HG03520 (cell line): ENCODE results near the gene RAB34.

Experiments
- ATAC-seq: cut with Tn5 transposase; IDR thresholded peaks from one replicate; pipeline ENCODE4 v1.9.1; 2021; ENCODE audit warnings: mild to moderate bottlenecking, moderate library complexity; ENCODE audit not compliant: unreplicated experiment

Gene RAB34, protein sequence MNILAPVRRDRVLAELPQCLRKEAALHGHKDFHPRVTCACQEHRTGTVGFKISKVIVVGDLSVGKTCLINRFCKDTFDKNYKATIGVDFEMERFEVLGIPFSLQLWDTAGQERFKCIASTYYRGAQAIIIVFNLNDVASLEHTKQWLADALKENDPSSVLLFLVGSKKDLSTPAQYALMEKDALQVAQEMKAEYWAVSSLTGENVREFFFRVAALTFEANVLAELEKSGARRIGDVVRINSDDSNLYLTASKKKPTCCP

DNA sequence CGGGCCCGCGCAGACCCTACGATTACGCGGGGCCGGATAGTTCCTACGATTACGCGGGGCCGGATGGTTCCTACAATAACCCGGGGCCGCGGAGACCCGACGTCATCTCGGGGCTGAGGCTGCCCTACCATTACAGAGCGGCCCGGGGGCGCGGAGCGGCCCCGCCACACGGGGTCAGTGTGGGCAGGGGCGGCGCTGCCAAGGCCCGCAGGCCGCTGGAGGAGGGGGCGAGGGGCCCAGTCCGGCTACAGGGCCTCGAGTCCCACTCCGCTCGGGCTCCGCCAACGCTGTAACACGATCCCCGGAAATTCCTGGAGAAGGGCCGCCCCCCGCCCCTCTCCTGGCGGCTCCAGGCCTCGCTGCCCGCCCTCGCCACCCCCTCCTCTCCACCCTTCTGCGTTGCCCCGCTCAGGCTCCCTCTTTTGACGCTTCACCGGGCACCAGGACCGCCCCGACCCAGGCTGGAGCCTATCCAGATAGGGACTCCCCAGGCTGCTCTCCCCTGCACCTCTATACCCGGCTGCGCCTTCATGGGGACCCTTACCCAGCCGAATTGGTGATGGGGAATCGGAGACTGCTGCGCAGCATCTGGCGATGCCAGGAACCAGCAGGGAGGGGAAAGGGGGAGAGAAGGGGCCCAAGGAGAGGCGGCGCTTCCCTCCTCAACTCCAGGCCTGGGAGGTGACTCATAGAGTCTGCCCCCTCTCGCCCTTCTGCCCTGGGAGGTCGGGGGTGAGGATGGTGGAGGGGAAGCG is at the start of gene RAB34:
RAB34 (minus strand) TSS at position 291 of the 755 bp plus-strand sequence. CDS start 602 bp downstream, outside the sequence.
- no peak for ATAC-seq

DNA sequence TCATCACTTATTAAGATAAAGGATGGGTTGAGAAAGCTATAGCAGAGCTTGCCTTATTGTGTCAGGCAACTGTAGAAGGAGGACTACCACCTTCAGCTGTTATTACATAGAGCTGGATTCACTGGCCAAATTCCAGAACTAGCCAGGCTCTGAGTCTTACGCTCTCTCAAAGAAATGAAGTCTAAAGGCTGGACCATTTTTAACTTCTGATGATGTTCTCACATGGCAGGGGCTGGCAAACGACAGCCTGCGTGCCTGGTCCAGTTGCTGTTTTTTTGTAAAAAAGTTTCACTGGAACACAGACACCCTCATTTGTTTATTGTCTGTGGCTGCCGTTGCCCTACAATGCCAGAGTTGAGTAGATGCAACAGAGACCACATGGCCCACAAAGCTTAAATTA is 47.4 kb upstream of the RAB34 start:
- ATAC-seq, result no peak

DNA sequence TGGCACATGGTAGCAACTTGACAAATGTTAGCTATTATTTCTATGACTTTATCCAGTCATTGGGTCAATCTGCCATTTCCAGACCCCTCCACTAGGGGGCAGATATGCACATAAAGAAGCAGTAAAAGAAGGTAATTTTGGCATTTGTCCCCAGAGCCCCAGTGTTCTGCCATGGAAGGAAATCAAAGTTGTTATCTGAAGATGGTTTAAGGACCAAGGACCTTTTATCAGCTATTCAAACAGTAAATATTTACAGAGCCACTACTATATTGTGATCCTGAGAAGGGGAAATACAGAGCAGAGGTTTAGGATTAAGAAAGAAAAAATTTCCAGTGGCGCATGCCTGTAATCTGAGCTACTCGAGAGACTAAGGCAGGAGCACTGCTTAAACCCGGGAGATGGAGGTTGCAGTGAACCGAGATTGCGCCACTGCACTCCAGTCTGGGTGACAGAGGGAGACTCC is 46.2 kb upstream of the RAB34 start:
- no peak for ATAC-seq

DNA sequence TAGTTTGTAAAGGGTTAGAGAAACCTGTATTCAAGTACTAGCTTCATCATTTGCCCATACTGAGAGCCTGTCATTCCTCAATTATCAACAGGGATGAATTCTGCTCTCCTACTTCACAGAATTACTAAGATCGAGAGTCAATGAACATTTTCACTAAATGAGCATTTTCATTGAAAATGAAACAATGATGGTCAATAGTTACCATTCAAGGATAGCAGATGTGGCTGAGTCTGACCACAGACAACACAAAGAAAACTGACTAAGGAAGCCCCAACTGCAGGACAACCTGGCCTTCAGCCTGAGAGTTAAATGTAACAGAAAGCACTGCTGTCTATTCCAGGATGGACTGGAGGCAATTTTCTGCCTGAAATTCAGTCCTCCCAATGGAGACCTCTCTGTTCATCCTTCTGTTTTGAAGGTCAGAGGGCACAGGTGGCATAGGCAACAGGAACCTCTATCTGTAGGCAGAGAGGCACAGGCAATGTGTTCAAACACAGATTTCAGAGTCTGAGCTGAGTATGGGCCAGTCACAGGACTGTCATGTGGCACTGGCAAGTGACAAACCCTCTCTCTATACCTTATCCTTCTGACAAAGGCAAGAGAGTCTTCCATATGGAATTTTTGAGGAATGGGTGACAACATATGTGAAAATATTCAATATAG is 45.6 kb upstream of the RAB34 start:
- ATAC-seq, result no peak

DNA sequence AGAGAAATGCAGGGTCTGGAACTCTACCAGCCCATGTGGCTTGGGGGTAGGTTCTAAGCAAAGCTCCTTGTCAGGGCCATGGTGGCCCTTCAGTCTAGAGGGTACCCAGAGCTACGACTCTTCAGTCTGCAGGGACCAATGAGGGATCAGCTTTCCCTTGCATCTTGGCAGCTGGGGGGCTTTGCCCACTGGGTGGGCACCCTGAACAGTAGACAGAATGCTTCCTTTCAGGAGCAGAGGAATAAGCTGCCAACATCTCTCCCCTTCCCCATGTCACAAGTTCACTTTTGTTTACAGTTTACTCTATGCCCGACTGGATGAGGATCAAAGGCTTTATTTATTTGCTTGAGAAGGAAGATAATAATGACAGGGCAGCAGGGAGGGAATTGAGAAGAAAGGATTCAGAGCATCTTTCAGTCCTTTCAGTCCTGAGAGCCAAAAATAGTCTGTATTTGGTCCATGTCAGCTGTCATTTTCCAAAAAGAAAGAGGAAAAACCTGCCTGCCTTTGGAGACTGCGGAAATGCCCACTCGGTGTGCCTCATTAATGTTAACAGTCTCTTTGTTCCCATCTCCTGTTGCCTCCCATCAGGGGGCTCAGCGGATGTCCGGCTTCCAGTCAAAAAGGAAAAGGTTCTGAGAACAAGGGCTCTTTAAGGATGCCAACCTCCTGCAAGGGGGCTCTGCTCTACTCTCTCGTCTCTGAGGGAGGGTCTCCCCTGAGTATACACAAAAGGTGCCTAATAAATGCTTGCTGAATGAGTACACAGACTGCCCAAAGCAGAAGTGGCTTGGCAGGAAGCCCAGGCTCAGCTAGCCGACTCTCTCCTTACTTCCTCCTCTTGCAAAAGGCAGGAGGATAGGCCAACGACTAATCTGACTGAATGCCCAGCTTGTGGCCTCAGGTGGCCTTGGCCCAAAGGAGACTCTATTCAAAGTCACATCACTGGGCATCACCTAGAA is 43.2 kb upstream of the RAB34 start:
- ATAC-seq, result no peak

DNA sequence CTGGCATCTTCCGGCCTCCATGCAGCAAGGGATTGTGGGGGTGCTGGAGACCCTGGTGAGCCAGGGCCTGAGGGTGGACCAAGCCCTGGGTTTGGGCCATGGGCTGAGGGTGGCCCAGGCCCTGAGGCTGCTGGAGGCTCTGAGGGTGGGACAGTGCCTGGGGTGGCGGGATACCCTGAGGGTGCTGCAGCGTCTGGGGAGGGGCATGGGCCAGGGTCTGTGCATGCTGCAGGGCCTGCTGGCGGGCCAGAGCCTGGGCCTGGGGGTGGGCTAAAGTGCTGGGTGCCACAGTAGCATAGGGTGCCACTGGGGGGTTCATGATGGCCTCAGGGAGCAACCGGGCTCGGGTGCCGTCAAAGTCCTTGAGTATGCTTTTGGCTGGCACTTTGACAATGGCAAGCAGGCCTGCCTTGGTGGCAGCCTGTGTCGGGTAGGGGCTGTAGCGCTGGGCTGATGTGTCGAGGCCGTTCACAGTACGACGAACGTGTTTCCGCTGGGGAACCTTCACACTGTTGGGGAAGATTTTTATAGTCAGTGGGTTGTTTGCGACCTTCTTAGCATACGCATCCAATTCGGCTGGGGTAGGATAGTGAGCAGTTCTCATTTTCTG is 41.7 kb upstream of the RAB34 start:
- no peak for ATAC-seq

DNA sequence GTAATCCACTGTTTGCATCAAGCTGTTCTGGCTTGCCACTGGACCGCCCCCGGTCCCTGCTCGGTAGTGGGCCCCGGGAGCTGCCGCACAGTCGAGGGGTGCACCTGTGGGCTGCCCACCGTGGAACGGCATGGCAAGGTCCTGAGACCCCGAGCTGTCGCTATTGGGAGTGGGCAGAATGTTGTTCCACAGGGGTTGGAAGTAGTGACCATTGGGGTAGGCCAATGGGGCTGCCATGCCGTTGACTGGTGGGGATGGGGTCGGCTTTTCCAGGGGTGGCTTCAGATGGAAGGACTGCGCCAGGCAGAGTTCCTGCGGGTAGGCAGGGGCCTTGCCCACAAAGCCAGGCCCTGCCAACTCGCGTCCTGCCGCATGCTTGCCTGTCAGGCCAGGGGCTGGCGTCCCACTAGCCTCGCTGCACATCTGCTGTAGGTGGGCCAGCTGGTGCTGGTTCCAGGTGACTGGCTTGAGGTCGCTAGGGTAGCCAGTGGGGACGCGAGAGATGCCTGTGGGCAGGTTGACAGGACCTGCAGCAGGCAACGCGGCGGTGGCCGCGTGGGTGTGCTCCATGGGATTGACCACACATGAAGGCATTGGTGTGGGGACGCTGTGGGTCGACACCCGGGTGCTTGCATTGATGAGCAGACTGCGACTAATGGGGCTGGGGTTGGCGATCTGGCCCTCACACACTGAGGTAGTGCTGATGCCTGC is 40.9 kb upstream of the RAB34 start:
- ATAC-seq, result no peak

DNA sequence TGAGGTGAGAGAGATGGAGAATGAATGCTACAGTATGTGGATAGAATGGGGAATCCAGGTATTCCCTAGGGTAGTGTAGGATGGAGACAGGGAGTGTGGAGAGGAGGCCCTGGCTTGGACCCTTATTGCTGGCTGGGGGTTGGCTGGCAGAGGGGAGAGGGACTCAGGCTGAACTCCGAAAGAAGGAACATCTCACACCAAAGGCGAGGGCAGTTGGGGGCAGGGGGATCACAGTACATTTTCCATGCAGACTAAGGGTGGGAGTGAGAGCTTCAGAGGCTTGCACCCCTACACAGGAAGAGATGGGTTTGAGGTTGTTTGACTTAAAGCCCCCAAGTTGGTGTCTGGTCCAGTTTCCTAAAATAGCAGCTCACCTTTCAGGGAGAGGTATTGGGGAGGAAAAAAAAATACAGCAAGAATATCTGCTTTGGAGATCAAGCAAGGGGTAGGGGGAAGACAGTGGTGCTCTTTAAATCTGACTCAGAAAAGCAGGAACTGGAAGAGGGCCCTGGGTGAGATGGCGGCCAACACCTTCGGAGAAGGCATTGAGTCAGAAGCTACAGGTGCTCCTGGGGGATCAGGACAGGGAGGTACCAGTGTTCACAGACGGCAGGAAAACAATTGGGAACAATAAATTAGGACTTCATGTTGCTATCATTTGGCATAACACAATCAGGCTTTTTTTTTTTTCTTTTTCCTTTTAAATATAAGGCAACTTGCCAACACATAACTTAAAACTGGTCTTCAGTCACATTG is 38.6 kb upstream of the RAB34 start:
- no peak for ATAC-seq

DNA sequence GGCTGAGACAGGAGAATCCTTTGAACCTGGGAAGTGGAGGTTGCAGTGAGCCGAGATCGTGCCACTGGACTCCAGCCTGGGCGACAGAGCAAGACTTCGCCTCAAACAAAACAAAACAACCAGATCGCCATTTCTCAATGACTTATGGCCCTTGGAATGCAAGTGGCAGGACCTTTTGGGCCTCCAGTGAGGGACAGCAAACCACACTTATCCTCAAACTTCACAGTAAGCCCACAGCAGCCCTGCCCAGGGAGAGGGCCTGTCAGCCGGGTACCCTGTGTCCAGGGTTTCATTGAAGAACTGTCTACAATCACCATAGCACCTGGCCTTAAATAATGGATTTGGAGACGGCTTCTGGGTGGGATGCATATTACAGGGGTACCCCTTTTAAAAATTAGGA is 37.8 kb upstream of the RAB34 start:
- ATAC-seq, result no peak

DNA sequence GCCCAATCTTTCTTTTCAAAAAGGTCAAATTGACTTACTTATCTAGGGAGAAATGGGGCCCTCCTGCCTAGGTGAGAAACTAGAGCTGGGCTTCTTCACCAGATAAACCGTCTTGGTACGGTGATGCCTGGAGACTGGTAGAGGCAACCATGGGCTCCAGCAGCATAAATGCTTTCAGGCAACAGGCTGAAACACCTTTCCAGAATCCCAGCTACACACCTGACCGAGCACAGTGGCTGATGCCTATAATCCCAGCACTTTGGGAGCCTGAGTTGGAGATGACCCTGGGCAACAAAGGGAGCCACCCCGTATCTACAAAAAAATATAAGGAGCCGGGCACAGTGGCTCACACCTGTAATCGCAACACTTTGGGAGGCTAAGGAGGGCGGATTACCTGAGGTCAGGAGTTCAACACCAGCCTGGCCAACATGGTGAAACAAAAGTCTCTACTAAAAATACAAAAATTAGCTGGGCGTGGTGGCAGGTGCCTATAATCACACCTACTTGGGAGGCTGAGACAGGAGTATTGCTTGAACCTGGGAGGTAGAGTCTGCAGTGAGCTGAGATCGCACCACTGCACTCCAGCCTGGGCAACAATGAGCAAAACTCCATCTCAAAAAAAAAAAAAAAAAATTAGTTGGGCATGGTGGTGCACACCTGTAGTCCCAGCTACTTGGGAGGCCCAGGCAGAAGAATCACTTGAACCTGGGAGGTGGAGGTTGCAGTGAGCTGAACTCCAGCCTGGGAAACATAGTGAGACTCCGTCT is 34.1 kb upstream of the RAB34 start:
- ATAC-seq, result no peak

DNA sequence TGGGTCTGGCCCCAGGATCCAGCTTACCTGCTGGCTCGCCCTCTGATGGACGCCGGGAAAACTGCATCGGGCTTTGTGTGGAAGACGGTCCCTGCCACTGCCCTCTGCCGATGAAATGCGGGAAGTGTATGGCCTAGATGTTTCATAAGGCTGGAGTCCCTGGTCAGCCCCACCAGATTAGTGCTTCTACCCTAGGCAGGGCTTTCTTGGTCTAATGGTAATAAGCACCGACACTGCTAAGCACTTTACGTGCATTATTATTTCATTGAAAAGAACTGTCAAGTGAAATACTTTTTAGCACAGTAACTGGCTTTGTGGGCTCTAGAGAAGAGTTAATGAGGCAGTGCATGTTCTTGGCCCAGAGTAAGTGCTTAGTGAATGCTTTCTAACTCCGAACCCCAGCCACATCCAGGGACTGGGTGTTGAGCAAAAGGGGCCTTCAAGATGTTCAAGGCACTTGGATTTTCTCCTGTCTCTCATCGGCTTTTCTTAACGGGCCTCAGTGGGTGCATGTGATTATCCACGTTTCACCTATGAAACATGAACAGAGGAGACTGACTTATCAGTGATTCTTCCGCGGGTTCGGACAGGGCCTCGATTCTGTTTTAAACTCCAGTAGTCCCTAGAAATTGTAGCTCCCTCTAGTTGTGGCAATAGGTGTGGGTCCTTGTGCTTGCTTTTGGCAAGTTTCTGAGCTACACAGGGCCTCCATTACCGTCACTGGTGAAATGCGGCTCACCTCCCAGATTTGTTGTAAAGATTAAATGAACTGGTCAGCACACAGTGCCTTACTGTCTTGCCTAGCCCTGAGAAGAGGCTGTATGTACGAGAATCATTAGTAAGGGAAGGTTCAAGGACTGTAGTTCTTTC is 32.7 kb upstream of the RAB34 start:
- peak; percentile 76 for ATAC-seq

DNA sequence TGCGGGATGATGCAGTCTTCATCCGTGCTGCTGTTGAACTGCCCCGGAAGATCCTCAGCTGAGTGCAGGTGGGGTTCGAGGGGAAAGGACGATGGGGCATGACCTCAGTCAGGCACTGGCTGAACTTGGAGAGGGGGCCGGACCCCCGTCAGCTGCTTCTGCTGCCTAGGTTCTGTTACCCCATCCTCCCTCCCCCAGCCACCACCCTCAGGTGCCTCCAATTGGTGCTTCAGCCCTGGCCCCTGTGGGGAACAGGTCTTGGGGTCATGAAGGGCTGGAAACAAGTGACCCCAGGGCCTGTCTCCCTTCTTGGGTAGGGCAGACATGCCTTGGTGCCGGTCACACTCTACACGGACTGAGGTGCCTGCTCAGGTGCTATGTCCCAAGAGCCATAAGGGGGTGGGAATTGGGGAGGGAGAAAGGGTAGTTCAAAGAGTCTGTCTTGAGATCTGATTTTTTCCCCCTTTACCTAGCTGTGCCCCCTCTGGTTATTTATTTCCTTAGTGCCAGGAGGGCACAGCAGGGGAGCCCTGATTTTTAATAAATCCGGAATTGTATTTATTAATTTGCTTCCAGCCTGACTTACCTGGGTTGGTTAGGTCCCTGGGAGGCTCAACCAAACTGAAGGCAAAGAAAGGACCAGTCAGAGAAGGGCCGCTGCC is 32.0 kb upstream of the RAB34 start:
- no peak for ATAC-seq

DNA sequence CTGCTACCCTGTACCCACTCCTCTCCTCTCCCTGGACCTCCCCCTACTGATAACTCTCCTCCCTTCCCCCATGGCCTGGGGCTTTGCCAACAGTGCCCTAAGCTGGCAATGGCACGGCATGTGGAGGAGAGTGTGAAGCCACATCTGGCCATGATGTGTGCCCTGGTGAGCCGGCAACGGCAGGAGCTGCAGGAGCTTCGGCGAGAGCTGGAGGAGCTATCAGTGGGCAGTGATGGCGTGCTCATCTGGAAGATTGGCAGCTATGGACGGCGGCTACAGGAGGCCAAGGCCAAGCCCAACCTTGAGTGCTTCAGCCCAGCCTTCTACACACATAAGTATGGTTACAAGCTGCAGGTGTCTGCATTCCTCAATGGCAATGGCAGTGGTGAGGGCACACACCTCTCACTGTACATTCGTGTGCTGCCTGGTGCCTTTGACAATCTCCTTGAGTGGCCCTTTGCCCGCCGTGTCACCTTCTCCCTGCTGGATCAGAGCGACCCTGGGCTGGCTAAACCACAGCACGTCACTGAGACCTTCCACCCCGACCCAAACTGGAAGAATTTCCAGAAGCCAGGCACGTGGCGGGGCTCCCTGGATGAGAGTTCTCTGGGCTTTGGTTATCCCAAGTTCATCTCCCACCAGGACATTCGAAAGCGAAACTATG is 31.3 kb upstream of the RAB34 start:
- ATAC-seq, result no peak

DNA sequence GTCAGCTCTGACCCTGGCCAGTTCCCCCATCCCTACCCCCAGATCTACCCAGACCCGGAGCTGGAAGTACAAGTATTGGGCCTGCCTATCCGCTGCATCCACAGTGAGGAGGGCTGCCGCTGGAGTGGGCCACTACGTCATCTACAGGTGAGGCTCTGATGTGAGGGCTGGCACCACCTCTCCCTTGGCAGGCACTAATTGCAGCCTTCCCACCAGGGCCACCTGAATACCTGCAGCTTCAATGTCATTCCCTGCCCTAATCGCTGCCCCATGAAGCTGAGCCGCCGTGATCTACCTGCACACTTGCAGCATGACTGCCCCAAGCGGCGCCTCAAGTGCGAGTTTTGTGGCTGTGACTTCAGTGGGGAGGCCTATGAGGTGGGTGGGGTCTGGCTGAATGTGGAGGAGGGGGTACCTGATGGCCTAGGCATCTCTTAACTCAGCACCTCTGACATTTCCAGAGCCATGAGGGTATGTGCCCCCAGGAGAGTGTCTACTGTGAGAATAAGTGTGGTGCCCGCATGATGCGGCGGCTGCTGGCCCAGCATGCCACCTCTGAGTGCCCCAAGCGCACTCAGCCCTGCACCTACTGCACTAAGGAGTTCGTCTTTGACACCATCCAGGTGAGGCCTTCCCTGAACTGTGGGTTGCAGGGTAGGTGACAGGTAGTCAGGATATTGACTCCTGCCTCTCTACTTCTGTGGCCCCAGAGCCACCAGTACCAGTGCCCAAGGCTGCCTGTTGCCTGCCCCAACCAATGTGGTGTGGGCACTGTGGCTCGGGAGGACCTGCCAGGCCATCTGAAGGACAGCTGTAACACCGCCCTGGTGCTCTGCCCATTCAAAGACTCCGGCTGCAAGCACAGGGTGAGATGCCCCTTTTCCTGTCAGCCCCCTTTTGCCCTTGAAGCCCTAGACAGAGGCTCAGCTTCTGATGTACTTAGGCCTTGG is 30.4 kb upstream of the RAB34 start:
- ATAC-seq, result no peak

DNA sequence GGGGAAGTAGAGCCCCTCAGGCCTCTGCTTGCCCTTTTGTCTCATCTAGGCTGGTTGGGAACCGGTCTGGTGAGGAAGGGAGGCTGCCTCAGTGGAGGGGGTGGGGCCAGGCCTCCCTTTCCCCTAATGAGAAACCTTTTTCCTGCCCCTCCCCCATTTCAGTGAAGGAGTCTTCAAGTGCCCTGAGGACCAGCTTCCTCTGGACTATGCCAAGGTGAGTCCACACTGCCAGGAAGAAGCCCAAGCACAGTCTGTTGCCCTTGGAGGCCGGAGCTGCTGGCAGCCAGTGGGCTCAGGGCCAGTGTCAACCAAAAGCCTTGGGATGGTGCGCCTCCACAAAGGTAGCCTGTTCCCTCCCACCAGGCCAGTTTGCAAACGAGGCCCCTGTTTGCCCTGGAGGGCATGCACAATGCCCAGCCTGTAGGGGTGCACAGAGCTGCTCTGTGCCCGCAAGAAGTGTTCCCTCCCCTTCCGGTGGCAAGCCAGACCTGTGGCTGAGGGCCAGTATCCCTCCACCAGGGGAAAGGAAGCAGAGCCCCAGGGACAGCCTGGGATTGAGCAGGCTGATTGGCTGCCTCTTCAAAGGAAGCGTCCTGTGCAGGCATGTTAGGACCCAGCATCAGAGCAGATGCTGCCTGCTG is 29.5 kb upstream of the RAB34 start:
- ATAC-seq, result no peak
